WI38 (cell line): Measurements from ENCODE around the gene OR1N1.

ENCODE experiments used
- H3K4me3 ChIP-seq: 2 replicates; pipeline ENCODE4 v1.5.1; 2011; ENCODE audit warnings: low read depth, mild to moderate bottlenecking, control low read depth, low read length
- TF ChIP-seq, protein P1 (sequence below): IDR thresholded peaks from 2 replicates; pipeline ENCODE4 v1.5.1; 2012; ENCODE audit warnings: low read depth, mild to moderate bottlenecking, control low read depth, low read length

OR1N1 gene

DNA sequence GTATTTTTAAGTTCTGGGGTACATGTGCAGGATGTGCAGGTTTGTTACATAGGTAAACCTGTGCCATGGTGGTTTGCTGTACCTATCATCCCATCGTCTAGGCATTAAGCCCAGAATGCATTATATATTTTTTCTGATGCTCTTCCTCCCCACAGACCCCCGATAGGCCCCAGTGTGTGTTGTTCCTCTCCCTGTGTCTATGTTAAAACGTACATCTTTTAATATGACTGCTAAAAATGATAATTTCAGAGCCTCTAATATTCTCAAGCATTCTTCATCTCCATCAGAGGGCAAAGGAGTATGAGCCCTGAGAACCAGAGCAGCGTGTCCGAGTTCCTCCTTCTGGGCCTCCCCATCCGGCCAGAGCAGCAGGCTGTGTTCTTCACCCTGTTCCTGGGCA lies 16.6 kb downstream of the OR1N1 start, which contains the start of gene OR1J2:
Gene OR1J2, plus strand, starts transcription at position 301 of the 400 bp plus-strand sequence. Its CDS starts 0 bp downstream, at position 301.
- H3K4me3 ChIP-seq: no peak within 1 kb of the TSS
- TF ChIP-seq, protein P1, sequence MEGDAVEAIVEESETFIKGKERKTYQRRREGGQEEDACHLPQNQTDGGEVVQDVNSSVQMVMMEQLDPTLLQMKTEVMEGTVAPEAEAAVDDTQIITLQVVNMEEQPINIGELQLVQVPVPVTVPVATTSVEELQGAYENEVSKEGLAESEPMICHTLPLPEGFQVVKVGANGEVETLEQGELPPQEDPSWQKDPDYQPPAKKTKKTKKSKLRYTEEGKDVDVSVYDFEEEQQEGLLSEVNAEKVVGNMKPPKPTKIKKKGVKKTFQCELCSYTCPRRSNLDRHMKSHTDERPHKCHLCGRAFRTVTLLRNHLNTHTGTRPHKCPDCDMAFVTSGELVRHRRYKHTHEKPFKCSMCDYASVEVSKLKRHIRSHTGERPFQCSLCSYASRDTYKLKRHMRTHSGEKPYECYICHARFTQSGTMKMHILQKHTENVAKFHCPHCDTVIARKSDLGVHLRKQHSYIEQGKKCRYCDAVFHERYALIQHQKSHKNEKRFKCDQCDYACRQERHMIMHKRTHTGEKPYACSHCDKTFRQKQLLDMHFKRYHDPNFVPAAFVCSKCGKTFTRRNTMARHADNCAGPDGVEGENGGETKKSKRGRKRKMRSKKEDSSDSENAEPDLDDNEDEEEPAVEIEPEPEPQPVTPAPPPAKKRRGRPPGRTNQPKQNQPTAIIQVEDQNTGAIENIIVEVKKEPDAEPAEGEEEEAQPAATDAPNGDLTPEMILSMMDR: no peak

DNA sequence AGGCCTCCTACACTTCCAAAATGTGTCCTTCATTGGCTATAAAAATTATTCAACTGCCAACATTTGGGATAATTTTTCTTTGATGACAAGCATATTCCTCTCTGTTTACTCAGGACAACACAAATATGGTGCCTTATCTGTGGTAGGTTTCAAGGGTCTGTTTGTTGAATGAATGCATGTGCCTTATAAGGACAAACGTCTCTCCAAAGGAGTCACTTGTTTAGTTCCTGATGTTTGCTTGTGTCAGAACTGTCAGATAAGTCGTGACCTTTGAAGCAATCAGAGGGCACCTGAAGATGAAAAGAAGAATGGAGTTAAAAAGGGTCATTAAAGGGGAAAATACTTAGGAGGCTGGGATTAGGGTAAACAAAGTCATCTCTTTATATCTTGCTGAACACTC lies 20.1 kb downstream of the OR1N1 start:
- TF ChIP-seq, protein P1: no peak
- H3K4me3 ChIP-seq: no peak overlapping the region

DNA sequence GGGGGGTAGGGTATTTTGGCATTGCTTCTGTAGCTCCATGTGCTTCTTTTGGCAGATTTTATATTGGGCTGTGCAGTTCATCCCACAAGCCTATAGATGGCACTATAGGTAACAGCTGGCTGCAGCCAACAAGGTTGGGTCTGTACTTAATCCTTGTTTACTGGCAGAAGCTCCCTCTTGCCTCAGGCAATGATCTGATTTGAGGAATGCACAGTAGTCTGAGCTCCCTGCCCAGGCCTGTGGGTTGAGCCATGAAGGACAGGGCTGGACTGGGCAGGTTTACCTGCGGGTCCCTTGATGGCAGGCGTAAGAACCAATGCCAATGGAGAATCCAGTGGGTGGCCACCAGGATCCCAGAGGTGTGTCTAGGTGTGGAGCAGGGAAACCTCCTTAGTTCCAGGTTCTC lies 28.2 kb downstream of the OR1N1 start:
- TF ChIP-seq, protein P1: peak; percentile 83
- no peak overlapping the region for H3K4me3 ChIP-seq

DNA sequence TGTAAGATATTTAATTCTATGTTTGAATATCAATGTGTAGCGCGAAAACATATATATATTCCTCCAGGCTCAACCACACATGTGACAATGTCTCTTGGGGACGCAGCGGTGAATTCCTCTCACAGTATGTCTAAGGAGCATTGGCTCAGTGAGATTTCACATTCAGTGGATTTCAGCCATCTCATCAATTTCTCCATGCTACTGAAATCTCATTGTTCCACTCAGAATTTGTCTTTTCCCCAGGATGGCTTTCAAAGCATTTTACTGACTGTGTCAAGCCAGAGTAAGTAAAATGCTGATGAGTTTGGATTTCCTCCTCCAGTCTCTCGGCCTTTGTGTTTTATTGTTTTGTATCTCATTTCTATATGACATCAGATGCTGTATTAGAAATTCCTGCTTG lies 48.0 kb downstream of the OR1N1 start:
- no peak overlapping the region for H3K4me3 ChIP-seq
- TF ChIP-seq, protein P1: no peak

DNA sequence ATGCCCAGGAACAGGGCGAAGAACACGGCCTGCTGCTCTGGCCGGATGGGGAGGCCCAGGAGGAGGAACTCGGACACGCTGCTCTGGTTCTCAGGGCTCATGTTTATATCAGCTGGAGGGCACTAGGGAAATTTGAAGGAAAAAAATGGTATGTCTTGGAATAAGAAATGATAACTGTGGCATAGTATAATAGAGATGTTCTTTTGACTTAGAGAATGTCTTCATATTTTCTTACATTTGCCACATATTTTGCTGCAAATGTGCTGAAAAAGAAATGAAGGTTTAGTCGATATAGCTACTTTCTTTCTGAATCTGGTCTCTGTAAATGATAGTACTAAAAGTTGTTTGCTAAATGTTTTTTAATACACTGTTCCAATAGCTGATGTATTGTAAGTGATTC lies 49.3 kb downstream of the OR1N1 start, which contains the start of gene OR1J1:
Gene OR1J1, minus strand, starts transcription at position 101 of the 400 bp plus-strand sequence. Its CDS starts 0 bp downstream, at position 101.
- H3K4me3 ChIP-seq: no peak within 1 kb of the TSS
- TF ChIP-seq, protein P1: no peak

DNA sequence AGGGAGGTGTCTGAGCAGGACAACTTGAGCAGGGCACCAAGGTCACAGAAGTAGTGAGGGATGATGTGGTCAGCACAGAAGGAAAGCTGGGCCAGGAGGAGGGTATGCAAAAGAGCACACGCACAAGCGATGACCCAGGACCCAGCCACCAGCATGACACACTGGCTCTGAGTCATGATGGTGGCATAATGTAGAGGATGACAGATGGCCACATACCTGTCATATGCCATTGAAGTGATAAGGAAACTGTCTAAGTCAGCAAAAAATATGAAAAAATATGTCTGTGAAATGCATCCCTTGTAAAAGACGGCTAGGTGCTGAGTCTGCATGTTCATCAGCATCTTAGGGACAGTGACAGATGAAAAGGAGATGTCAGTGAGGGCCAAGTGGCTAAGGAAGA lies 49.7 kb downstream of the OR1N1 start:
- TF ChIP-seq, protein P1: no peak
- H3K4me3 ChIP-seq: no peak overlapping the region
